HG02763 (cell line): ENCODE results near the gene CYBB.
"Not testable (repeated sequence)": the region's sequence is repeated elsewhere in the genome, so short reads cannot be mapped to it uniquely, and the experiment has no call there.

Source experiments
- ATAC-seq: cut with Tn5 transposase; IDR thresholded peaks from one replicate; pipeline ENCODE4 v1.9.1; 2021; ENCODE audit warnings: mild to moderate bottlenecking, moderate library complexity; ENCODE audit not compliant: unreplicated experiment

Gene CYBB

GRCh38 chrX:37779857-37780256 is at the start of gene CYBB:
Gene CYBB (plus strand): TSS chrX:37780059. CDS start chrX:37780078, 19 bp downstream.
- ATAC-seq = no peak

- ATAC-seq = peak; percentile 53
Measured at GRCh38 chrX:37745354-37745753, 34.5 kb upstream of the CYBB start.

DNA sequence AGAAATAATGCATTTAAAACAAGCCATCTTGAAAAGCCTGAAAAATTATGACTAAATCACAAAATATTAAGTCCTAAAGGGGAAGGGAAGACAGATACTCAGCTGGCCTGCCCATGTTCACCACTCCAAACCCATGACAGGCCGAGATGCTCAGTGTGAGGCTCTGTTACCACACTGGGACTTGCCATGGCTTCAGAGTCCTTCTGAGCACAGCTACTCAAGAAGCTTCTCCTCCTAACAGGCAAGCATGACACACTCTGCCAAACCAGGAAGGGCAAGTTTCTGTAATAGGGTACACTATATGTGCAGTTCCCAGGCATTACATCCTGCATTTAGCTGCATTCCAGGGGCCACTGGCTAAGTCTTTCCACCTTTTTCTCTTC is 34.0 kb upstream of the CYBB start:
- peak; percentile 17 for ATAC-seq

- peak; percentile 84 for ATAC-seq
Measured at GRCh38 chrX:37746218-37746941, 33.5 kb upstream of the CYBB start.

GRCh38 chrX:37746951-37747350 is 32.9 kb upstream of the CYBB start:
- ATAC-seq = no peak

DNA sequence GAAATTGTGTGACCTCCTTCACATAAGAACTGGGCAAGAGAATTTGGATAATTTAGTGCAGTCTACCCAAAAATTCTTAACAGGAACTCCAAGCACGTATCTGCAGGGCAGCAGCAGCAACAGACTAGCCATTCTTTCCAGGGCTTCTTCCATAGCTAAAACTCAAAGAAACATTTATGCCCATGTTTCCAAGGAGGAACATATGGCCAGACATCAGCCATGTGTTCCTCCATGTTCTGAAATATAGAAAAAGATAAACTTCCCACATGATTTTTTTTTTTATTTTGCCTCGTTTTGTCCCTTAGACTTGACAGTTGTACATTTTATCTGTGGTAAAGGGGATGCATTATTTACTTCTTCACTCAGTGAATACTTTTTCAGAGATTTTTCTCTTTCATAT is 27.6 kb upstream of the CYBB start:
- no peak for ATAC-seq

GRCh38 chrX:37752936-37753335 is 26.9 kb upstream of the CYBB start:
- ATAC-seq = no peak

- ATAC-seq = no peak
Measured at GRCh38 chrX:37753384-37753783, 26.5 kb upstream of the CYBB start.

GRCh38 chrX:37754516-37754915 is 25.3 kb upstream of the CYBB start:
- peak; percentile 6 for ATAC-seq

DNA sequence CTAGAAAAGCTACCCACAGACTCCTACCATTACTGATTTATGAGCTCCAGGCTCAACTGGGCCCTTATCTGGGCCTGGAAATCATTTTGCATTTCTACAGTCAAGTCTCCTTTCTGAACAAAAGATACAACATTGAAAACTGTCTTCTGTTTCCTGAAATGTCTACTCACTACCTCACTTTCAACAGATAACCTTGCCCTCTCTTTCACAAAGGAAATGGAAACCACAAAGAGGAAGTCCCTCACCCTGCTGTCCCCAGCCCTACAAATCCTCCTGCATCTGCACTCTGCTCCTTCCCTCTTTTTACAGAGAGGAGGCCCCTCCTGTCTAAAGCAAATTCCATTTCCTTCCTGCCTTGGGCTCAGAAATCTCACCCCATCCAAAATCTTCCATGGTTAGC is 24.8 kb upstream of the CYBB start:
- ATAC-seq = peak; percentile 93

- no peak for ATAC-seq
Measured at GRCh38 chrX:37757082-37757481, 22.8 kb upstream of the CYBB start.

DNA sequence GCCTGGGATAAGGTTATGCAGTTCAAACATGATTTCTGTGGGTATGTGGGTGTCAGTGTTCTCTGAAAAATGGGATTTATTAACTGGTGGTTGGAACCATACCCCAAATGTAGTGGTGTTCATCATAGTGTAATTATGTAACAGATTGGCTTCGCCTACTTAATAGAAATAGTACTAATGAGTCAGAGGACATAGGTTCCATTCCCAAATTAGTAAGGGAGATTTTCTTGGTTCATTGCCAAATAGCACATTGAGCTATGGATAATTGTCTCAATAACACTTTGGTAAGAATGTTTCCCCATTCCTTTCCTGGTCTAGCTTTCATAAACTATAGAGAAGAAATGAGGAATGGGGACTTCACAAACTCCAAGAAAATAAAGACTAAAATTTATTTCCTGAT is 20.5 kb upstream of the CYBB start:
- ATAC-seq = no peak

GRCh38 chrX:37759878-37760418 is 19.9 kb upstream of the CYBB start:
- ATAC-seq = no peak

GRCh38 chrX:37763400-37763799 is 16.5 kb upstream of the CYBB start:
- no peak for ATAC-seq

DNA sequence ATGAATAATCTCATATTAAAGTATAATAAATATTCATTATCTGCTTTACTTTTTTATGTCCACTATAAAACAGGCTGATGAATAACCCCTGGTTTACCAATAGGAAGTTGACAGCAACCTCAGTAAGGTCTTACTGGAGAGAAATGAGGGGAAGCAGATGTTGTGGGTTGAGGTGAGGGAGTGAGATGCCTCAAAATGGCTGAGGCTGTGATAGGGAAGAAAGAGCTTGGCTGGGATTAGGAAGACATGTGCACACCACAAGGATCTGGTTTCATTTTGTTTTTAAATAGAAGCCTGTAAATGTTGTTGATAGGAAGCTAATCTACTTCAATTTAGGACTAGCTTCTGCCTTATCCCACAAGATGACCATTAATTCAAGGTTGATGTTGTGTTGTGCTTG is 14.4 kb upstream of the CYBB start:
- no peak for ATAC-seq

DNA sequence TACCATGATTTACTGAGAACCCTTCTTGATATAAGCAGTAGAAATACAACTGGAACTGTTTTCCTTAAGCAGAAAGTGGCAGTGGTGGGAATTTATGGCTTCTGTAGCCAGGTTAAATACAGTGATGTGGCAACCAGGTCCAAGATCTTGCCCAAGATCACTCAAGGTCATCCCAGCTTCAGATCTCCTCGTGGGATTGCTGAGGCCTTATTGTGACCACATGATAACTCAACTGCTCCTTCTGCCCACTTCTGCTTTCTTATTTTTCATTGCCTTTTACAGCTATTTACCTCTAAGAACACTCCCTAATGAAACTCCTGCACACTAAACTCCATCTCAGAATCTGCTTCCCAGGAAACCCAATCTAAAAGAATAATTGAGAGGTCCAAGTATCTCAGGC is 12.4 kb upstream of the CYBB start:
- no peak for ATAC-seq

DNA sequence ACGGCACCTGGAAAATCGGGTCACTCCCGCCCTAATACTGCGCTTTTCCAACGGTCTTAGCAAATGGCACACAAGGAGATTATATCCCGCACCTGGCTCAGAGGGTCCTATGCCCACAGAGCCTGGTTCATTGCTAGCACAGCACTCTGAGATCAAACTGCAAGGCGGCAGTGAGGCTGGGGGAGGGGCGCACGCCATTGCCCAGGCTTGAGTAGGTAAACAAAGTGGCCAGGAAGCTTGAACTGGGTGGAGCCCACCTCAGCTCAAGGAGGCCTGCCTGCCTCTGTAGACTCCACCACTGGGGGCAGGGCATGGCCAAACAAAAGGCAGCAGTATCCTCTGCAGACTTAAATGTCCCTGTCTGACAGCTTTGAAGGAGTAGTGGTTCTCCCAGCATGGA is 11.0 kb upstream of the CYBB start:
- ATAC-seq = not testable (repeated sequence)

DNA sequence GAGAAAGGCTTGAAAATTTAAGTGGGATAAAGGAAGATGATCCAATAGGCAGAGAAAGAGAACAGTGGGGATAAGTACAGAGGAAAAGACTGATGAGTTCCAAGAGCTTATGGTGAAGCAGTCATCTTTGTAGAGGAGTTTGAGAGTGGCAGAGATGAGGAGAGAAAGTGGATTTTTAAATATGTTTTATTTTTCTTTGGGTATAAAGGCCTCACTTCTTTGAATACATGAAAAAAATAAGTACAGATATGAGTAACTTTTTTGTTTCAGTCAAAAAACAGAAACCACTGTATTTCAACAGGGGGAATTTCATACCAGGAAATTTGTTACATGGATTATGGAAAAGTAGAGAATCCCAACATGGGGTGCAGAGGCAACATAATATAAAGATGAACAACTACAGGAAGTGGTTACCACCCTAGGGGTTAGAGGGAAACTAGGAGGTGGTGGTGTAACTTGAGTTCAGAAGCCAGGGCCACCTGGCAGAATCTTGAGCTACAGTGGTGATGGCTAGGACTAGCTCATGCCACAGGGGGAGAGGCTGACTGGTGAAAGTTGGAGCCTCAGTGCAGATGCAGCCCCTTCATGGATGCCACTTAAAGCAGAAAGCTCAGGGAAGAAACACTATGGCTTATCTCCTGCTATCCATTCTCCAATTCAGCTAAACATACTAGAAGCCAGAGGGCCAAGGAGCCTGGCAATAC is 3.4 kb upstream of the CYBB start:
- ATAC-seq = peak; percentile 60

DNA sequence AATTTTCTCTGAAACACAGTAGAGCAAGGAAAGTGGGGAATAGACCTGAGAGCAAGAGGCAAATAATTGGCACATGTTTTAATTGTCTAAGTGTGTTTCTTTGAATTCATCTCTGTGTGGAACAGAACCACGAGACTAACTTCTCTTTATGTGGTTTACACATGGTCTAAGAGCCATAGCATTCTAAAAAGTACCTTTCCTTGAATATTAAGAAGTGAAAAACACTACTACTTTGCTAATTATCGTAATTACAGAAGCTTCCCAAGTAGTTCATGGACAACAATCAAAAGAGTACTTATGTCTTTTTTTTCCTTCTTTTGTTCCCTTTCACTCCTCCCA is 2.9 kb upstream of the CYBB start:
- no peak for ATAC-seq

DNA sequence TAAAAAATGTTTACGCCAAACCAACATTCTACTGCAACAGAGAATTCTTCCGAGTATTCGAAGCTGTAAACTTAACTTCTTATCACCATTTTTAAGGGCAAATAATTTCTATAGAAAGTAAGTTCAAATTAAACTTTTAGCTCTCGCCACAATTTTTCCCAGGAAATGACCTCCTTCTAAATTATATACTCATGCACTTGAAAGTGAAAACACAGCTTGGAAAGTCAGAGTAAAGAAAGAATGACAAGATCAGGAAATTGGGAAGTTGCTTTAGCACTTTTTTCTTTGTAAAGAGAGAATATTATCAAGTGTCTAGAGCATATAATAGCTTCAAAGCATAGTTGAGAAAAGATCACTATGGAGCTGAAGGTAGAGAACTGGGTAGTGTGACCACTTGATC is 1.2 kb downstream of the CYBB start:
- no peak for ATAC-seq

DNA sequence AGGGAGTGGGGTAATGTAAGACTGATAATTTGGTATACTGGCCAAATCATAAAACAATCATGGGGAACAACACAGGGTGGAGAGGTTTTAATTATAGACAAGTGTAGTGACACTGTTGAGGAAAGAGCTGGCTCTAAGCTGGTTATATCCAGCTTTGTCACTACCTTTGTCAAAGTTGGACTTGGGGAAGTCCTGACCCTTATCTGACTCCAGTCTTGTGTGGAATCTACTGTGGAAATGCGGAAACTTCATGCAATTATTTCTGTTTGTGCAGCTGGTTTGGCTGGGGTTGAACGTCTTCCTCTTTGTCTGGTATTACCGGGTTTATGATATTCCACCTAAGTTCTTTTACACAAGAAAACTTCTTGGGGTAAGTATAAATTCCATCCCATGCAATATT is 2.0 kb downstream of the CYBB start:
- no peak for ATAC-seq

GRCh38 chrX:37782359-37782758 is 2.5 kb downstream of the CYBB start:
- no peak for ATAC-seq
